ENCODE results near the gene RNASE1. TPM values are rescaled to one million over a fixed set of nuclear protein-coding genes. Genes with fewer than 3 reads are reported as not detected.

RNASE1 gene
- total RNA-seq, 1 experiment from 2014 or later: 0.51 TPM

GRCh38 chr14:20775043-20775442 lies 27.6 kb downstream of the RNASE1 start:
- no peaks in the 10 kb centered on the region for H3K9me2 ChIP-seq (replicated peaks; ENCODE audit: low read length)
- H3K9ac ChIP-seq (ENCODE audit: low read length): no peak overlapping the region
- H3K27me3 ChIP-seq (ENCODE audit: low read length): peaks cover 64% of the 10 kb centered on the region
- CTCF ChIA-PET: no interaction called here
- no peak for DNase-seq
- intact Hi-C loops (cut with micrococcal nuclease): no loop called here
- no peak for ATAC-seq
- no peak for TF ChIP-seq EZH2phosphoT487 (IDR thresholded peaks at IDR 0.05; ENCODE audit: borderline replicate concordance, low read length)
- no peak for TF ChIP-seq EZH2 (IDR thresholded peaks at IDR 0.05; ENCODE audit: low read length, unreplicated experiment)
- no peak for TF ChIP-seq CTCF (conservative IDR thresholded peaks at IDR 0.05; ENCODE audit: low read depth, low read length)
- no peaks in the 10 kb centered on the region for H3K4me1 ChIP-seq (ENCODE audit: insufficient read depth, low read length)
- no peaks in the 10 kb centered on the region for H3K79me2 ChIP-seq (ENCODE audit: low read length)
- H3K36me3 ChIP-seq (ENCODE audit: low read depth, low read length): no peaks in the 10 kb centered on the region
- H3F3A ChIP-seq (ENCODE audit: low read length, unreplicated experiment): no peaks in the 10 kb centered on the region
- H3K9me3 ChIP-seq (ENCODE audit: low read length): no peaks in the 10 kb centered on the region
- no peak overlapping the region for H3K4me3 ChIP-seq (ENCODE audit: low read length)
- no peak overlapping the region for H3K27ac ChIP-seq (ENCODE audit: low read length)
- no peak overlapping the region for H2AFZ ChIP-seq (ENCODE audit: low read length)
- POLR2A ChIA-PET (ENCODE audit: unreplicated experiment): no interaction called here
- no peak overlapping the region for H3K4me2 ChIP-seq (ENCODE audit: low read length)
- H4K20me1 ChIP-seq (ENCODE audit: low read length): no peaks in the 10 kb centered on the region
- no TSS peak for BruUV-seq (replicated peaks)

GRCh38 chr14:20774258-20774824 lies 28.3 kb downstream of the RNASE1 start:
- CTCF ChIA-PET: no interaction called here

More at GRCh38 chr14:20774258-20774824, 28.3 kb downstream of the RNASE1 start:
- H3K4me1 ChIP-seq (ENCODE audit: insufficient read depth, low read length): no peaks in the 10 kb centered on the region
- H3K9ac ChIP-seq (ENCODE audit: low read length): no peak overlapping the region
- intact Hi-C loops (cut with micrococcal nuclease): no loop called here
- ATAC-seq (no peak), DNase-seq (no peak)
- no peaks in the 10 kb centered on the region for H3K9me2 ChIP-seq (replicated peaks; ENCODE audit: low read length)
- H3K27me3 ChIP-seq (ENCODE audit: low read length): peaks cover 66% of the 10 kb centered on the region
- no peaks in the 10 kb centered on the region for H4K20me1 ChIP-seq (ENCODE audit: low read length)
- TF ChIP-seq CTCF (conservative IDR thresholded peaks at IDR 0.05; ENCODE audit: low read depth, low read length) (no peak), EZH2phosphoT487 (IDR thresholded peaks at IDR 0.05; ENCODE audit: borderline replicate concordance, low read length) (no peak), EZH2 (IDR thresholded peaks at IDR 0.05; ENCODE audit: low read length, unreplicated experiment) (no peak)
- no peak overlapping the region for H3K27ac ChIP-seq (ENCODE audit: low read length)
- no TSS peak for BruUV-seq (replicated peaks)
- H2AFZ ChIP-seq (ENCODE audit: low read length): no peak overlapping the region
- no peaks in the 10 kb centered on the region for H3F3A ChIP-seq (ENCODE audit: low read length, unreplicated experiment)
- H3K79me2 ChIP-seq (ENCODE audit: low read length): no peaks in the 10 kb centered on the region
- H3K4me3 ChIP-seq (ENCODE audit: low read length): no peak overlapping the region
- H3K9me3 ChIP-seq (ENCODE audit: low read length): no peaks in the 10 kb centered on the region
- no peak overlapping the region for H3K4me2 ChIP-seq (ENCODE audit: low read length)
- no peaks in the 10 kb centered on the region for H3K36me3 ChIP-seq (ENCODE audit: low read depth, low read length)
- POLR2A ChIA-PET (ENCODE audit: unreplicated experiment): no interaction called here
